Measurements from ENCODE around the gene TRAF7. TPM values are rescaled to one million over a fixed set of nuclear protein-coding genes. Genes with fewer than 3 reads are reported as not detected.

TRAF7 gene
- total RNA-seq, 4 donors from 2014 or later, result 36.3 to 70.1 (median 56.3) TPM

GRCh38 chr16:2172688-2173335, 17.2 kb downstream of the TRAF7 start:
- no peak for ATAC-seq
- H3K4me1 ChIP-seq, result peaks cover 0 to 9% (median 0%) of the 10 kb centered on the region in 3 donors
- TF ChIP-seq POLR2A (IDR thresholded peaks at IDR 0.05) (no peak), CTCF (IDR thresholded peaks at IDR 0.05) (no peak), POLR2AphosphoS5 (IDR thresholded peaks at IDR 0.05) (no peak), EP300 (IDR thresholded peaks at IDR 0.05) (no peak)
- H3K4me3 ChIP-seq, result no peak overlapping the region
- no peaks in the 10 kb centered on the region for H3K27me3 ChIP-seq
- H3K27ac ChIP-seq, result no peak overlapping the region
- peaks cover 0 to 100% of the 10 kb centered on the region in 2 donors for H3K36me3 ChIP-seq
- no CpG with 5 or more reads among the region's 29 CpGs for WGBS, 2 donors (ENCODE audit: low coverage in 1 of 2)
- no peaks in the 10 kb centered on the region for H3K9me3 ChIP-seq

GRCh38 chr16:2173366-2173765, 17.8 kb downstream of the TRAF7 start:
- Histone ChIP-seq H3K27ac (no peak overlapping the region), H3K36me3 (peaks cover 0 to 100% of the 10 kb centered on the region in 2 donors), H3K4me1 (peaks cover 0 to 11% (median 0%) of the 10 kb centered on the region in 3 donors), H3K27me3 (peaks cover 4% of the 10 kb centered on the region), H3K9me3 (no peaks in the 10 kb centered on the region), H3K4me3 (no peak overlapping the region)
- TF ChIP-seq POLR2AphosphoS5 (IDR thresholded peaks at IDR 0.05) (no peak), CTCF (IDR thresholded peaks at IDR 0.05) (no peak), EP300 (IDR thresholded peaks at IDR 0.05) (no peak), POLR2A (IDR thresholded peaks at IDR 0.05) (no peak)
- no CpG with 5 or more reads among the region's 14 CpGs for WGBS, 2 donors (ENCODE audit: low coverage in 1 of 2)
- no peak for ATAC-seq

- TF ChIP-seq EP300 (IDR thresholded peaks at IDR 0.05), result no peak
- no peak for TF ChIP-seq POLR2AphosphoS5 (IDR thresholded peaks at IDR 0.05)
- TF ChIP-seq CTCF (IDR thresholded peaks at IDR 0.05), result no peak
- no peak for TF ChIP-seq POLR2A (IDR thresholded peaks at IDR 0.05)
- Histone ChIP-seq H3K4me3 (no peak overlapping the region), H3K9me3 (no peaks in the 10 kb centered on the region), H3K36me3 (peaks cover 0 to 95% of the 10 kb centered on the region in 2 donors), H3K27ac (no peak overlapping the region), H3K27me3 (peaks cover 6% of the 10 kb centered on the region), H3K4me1 (peaks cover 0 to 15% (median 0%) of the 10 kb centered on the region in 3 donors)
- no peak for ATAC-seq
- WGBS, 2 donors (ENCODE audit: low coverage in 1 of 2), result 60% methylated on average over 1 of the region's 4 CpGs; no CpG with 5 or more reads in 1 of the 2 donors
These were observed 18.3 kb downstream of the TRAF7 start for GRCh38 chr16:2173916-2174315.

- Histone ChIP-seq H3K27me3 (peaks cover 10% of the 10 kb centered on the region), H3K4me1 (peaks cover 0 to 9% (median 0%) of the 10 kb centered on the region in 3 donors), H3K4me3 (no peak overlapping the region), H3K9me3 (no peaks in the 10 kb centered on the region), H3K36me3 (peaks cover 0 to 88% of the 10 kb centered on the region in 2 donors), H3K27ac (no peak overlapping the region)
- TF ChIP-seq EP300 (IDR thresholded peaks at IDR 0.05), result no peak
- TF ChIP-seq POLR2A (IDR thresholded peaks at IDR 0.05), result no peak
- TF ChIP-seq POLR2AphosphoS5 (IDR thresholded peaks at IDR 0.05), result no peak
- no peak for TF ChIP-seq CTCF (IDR thresholded peaks at IDR 0.05)
- ATAC-seq, result no peak
- no CpG with 5 or more reads among the region's 21 CpGs for WGBS, 2 donors (ENCODE audit: low coverage in 1 of 2)
These were observed 19.0 kb downstream of the TRAF7 start for GRCh38 chr16:2174396-2175131.
